Medulla oblongata (tissue), 1 donor: Measurements from ENCODE around the gene LUC7L.

Source experiments
- DNase-seq: peaks from one replicate; pipeline ENCODE4 v3.0.0-alpha.2; 2015; ENCODE audit errors: extremely low spot score

The LUC7L gene

DNA sequence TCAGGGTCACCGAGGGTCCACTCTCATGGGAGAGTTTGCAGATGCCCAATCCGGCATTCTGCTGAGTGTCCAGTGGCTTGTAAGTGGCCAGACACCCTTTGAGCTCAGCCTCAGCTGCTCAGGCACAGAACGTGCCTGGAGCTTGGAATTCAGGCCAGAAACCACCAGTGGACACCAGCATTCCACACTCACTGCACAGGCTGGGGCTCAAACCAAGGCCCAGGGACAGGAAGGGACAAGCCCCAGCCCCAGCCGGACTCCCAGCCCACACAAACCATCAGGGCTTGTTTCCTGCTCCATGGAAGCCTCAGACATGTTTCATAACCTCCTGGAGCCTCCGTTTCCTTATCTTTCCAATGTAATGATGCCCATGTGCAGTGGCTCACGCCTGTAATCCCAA is 85.8 kb downstream of the LUC7L start:
- no peak for DNase-seq

DNA sequence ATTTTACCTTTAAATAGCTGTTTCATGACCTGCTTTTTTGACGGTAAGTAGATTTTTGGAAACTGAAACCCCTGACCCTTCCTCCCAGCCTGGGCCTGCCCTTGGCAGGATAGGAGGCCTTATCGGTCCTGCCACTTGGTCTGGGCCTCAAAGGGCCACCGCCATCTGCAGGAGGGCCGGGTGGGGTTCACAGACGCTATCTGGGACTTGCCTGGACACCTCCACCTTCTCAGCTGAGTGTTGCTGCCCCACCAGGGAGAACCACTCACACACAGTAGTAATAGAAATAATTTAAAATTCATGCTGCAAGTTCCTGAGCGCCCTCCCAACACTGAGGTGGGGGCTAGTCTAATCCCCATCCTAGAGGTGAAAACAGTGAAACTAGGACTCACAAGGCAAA is 86.2 kb downstream of the LUC7L start:
- DNase-seq = no peak

DNA sequence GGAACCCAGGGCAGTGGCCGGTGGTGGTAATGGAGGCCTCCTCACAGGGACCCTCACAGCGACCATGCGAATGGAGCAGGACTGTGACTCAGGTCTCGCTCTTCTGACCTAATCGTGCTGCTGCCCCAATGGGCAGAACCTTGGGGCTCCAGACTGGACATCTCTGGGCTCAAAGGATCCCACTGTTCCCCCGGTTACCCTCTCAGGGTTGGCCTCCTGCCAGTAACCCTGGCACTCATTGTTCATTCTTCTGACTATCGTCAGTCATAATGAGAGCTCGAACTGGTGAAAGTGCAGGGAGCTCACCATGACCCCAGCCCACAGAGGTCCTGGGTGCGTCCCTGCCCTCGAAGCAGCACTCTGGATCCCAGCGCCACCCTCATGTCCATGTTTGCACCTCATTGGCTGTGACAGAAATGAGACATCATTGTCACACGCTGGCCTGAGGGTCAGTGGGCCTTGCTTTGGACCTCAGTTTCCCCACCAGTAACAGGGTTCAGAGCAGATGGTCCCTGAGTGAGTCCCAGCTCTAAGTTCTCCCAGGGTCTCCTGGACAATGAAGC is 86.8 kb downstream of the LUC7L start:
- peak; percentile 59 for DNase-seq

DNA sequence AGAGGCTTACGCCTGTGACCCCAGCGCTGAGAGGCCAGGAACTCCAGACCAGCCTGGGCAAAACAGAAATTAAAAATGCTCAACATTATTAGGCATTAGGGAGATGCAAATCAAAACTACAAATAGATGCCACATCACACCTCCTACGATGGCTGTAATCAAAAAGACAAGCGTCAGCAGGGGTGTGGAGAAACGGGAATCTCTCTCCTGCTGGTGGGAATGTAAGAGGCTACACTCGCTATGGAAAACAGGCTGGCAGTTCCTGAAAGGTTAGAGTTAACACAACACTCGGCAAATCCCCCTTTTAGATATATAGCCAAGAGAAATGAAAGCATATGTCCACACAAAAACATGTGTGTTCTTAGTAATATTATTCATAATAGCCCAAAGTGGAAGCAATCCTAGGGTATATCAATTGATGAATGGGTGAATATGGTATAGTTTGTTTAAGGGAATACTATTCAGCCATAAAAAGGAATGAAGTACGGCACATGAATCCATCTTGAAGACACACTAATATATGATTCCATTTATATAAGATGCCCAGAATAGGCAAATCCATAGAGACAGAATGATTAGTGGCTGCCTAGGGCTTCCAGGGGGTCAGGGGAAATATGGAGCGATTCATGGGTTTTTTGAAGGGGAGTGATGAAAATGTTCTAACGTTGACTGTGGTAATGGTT is 88.9 kb downstream of the LUC7L start:
- DNase-seq = no peak
